ENCODE measurements around the gene SGO2. TPM values are rescaled to one million over a fixed set of nuclear protein-coding genes. Genes with fewer than 3 reads are reported as not detected.

The SGO2 gene
- 1.3 TPM for total RNA-seq
- long read RNA-seq = 0 reads

GRCh38 chr2:200525882-200526651 lies at the start of gene SGO2:
SGO2 (plus strand) TSS chr2:200526207; CDS start chr2:200532976, 6,769 bp downstream.
- intact Hi-C loops (cut with DNase I) = no loop called here
- ATAC-seq (ENCODE audit: poor library complexity) (peak; percentile 100), DNase-seq (peak; percentile 97)

- peak; percentile 29 for ATAC-seq (ENCODE audit: poor library complexity)
Measured at GRCh38 chr2:200476836-200477235, 49.2 kb upstream of the SGO2 start.

GRCh38 chr2:200477667-200478131 lies 48.3 kb upstream of the SGO2 start:
- DNase-seq (peak; percentile 76), ATAC-seq (ENCODE audit: poor library complexity) (peak; percentile 90)
- intact Hi-C loops (cut with DNase I) = loop anchor here (10.0 kb wide), 1 partner anchor 173 kb away; the partner anchor contains the start of gene SPATS2L

More at GRCh38 chr2:200476836-200477235, 49.2 kb upstream of the SGO2 start:
- DNase-seq = no peak
- intact Hi-C loops (cut with DNase I) = loop anchor here (10.0 kb wide), 1 partner anchor 172 kb away; the partner anchor contains the start of gene SPATS2L

GRCh38 chr2:200479692-200480265 lies 46.2 kb upstream of the SGO2 start:
- DNase-seq = no peak
- ATAC-seq (ENCODE audit: poor library complexity) = no peak
- intact Hi-C loops (cut with DNase I) = loop anchor here (5.0 to 10.0 kb wide), 2 partner anchors 175 to 497 kb away; partner anchors contain the start of gene SPATS2L

GRCh38 chr2:200482194-200482593 lies 43.8 kb upstream of the SGO2 start:
- no peak for ATAC-seq (ENCODE audit: poor library complexity)
- intact Hi-C loops (cut with DNase I) = loop anchor here (5.0 kb wide), 1 partner anchor 500 kb away; no protein-coding TSS in a partner anchor
- no peak for DNase-seq

GRCh38 chr2:200483729-200484198 lies 42.2 kb upstream of the SGO2 start:
- ATAC-seq (ENCODE audit: poor library complexity) (no peak), DNase-seq (no peak)
- intact Hi-C loops (cut with DNase I) = loop anchor here (5.0 kb wide), 1 partner anchor 501 kb away; no protein-coding TSS in a partner anchor

- no peak for ATAC-seq (ENCODE audit: poor library complexity)
- no peak for DNase-seq
- intact Hi-C loops (cut with DNase I) = loop anchor here (5.0 kb wide), 1 partner anchor 503 kb away; no protein-coding TSS in a partner anchor
Measured at GRCh38 chr2:200484934-200485333, 41.1 kb upstream of the SGO2 start.

- intact Hi-C loops (cut with DNase I) = no loop called here
- ATAC-seq (ENCODE audit: poor library complexity) = no peak
- DNase-seq = no peak
Measured at GRCh38 chr2:200486529-200486928, 39.5 kb upstream of the SGO2 start.

GRCh38 chr2:200488169-200488568 lies 37.8 kb upstream of the SGO2 start:
- no peak for ATAC-seq (ENCODE audit: poor library complexity)
- intact Hi-C loops (cut with DNase I) = no loop called here
- DNase-seq = no peak

GRCh38 chr2:200490001-200490400 lies 36.0 kb upstream of the SGO2 start:
- no peak for DNase-seq
- no peak for ATAC-seq (ENCODE audit: poor library complexity)
- intact Hi-C loops (cut with DNase I) = no loop called here

- no peak for ATAC-seq (ENCODE audit: poor library complexity)
- intact Hi-C loops (cut with DNase I) = no loop called here
- DNase-seq = no peak
Measured at GRCh38 chr2:200492656-200493055, 33.4 kb upstream of the SGO2 start.

- ATAC-seq (ENCODE audit: poor library complexity) = no peak
- intact Hi-C loops (cut with DNase I) = no loop called here
- DNase-seq = no peak
Measured at GRCh38 chr2:200494048-200494447, 32.0 kb upstream of the SGO2 start.

GRCh38 chr2:200496696-200497095 lies 29.3 kb upstream of the SGO2 start:
- DNase-seq (no peak), ATAC-seq (ENCODE audit: poor library complexity) (no peak)
- intact Hi-C loops (cut with DNase I) = no loop called here

GRCh38 chr2:200498402-200499162 lies 27.4 kb upstream of the SGO2 start:
- ATAC-seq (ENCODE audit: poor library complexity) (no peak), DNase-seq (no peak)
- intact Hi-C loops (cut with DNase I) = no loop called here

- no peak for DNase-seq
- intact Hi-C loops (cut with DNase I) = no loop called here
- no peak for ATAC-seq (ENCODE audit: poor library complexity)
Measured at GRCh38 chr2:200502196-200502595, 23.8 kb upstream of the SGO2 start.

- intact Hi-C loops (cut with DNase I) = no loop called here
- no peak for DNase-seq
- ATAC-seq (ENCODE audit: poor library complexity) = no peak
Measured at GRCh38 chr2:200506679-200507078, 19.3 kb upstream of the SGO2 start.

GRCh38 chr2:200507179-200507578 lies 18.8 kb upstream of the SGO2 start:
- ATAC-seq (ENCODE audit: poor library complexity) = no peak
- intact Hi-C loops (cut with DNase I) = no loop called here
- DNase-seq = no peak

- peak; percentile 34 for DNase-seq
- intact Hi-C loops (cut with DNase I) = no loop called here
- ATAC-seq (ENCODE audit: poor library complexity) = peak; percentile 5
Measured at GRCh38 chr2:200509235-200509611, 16.8 kb upstream of the SGO2 start.

Data from Right ventricle myocardium superior (tissue), 1 donor.